Stimulated activated CD8-positive, alpha-beta memory T cell treated with anti-CD3 and anti-CD28 coated beads, Interleukin-7, amount 100 ng/mL, for 48 hours (primary cell): ENCODE measurements around the gene TUSC1.
"Not testable (repeated sequence)": the region's sequence is repeated elsewhere in the genome, so short reads cannot be mapped to it uniquely, and the experiment has no call there.

Experiments used
- DNase-seq, 2 donors: peaks; one replicate each; pipeline ENCODE4 v3.0.0-alpha.2; 2020; ENCODE audit warnings: low read depth in 1 of 2; ENCODE audit errors: extremely low read depth in 1 of 2

TUSC1 gene

DNA sequence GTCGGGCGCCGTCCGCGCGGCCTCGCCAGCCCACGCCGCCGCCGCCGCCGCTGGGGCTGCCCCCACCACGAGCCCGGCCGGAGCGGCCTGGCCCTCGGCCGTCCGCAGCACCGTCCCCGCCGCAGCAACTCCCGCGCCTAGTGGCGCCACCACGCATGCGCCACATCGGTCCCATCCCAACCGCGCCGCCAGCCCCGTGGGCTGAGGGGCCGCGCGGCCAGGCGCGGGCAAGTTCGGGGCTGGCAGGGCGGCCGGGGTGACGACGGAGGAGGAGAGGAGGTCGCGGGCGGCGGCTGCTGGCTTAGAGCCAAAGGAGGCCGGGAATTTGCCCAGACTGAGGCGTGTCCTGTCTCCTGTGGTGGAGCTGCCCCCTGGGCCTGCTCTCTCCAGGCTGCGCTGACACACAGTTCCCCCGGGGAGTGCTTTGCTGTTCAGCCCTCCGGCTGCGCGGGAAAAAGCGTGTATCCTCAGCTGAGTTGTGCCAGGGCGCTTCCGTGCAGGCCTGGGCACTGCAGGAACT, at the start of gene TUSC1:
Gene TUSC1 (minus strand): TSS at position 298 of the 520 bp plus-strand sequence. CDS start 132 bp downstream, at position 166.
- DNase-seq = peak in 1 of 2 donors; percentile 1

- no peak for DNase-seq
These were observed 48.7 kb upstream of the TUSC1 start for GRCh38 chr9:25726871-25727410.

DNA sequence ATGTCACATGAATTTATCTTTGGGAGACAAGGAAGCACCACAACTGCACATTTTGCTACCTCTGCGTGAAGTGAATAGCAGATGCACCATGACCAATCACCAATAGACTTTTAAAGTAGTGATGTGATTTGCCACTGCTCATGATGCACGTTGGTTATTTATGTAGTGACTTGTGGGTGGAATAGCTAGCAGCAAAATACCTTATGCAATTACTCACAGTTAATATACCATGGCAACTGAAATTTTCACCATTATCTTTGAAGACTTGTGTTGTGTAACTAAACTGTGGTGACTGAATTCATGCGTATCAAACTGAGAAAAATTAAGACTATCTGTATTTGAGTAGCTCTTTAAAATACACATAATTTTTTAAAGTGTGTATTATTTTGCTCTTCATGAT, 46.2 kb upstream of the TUSC1 start:
- DNase-seq = no peak

- no peak for DNase-seq
These were observed 38.1 kb upstream of the TUSC1 start for GRCh38 chr9:25716220-25716872.

- DNase-seq = no peak
These were observed 31.7 kb upstream of the TUSC1 start for GRCh38 chr9:25709941-25710340.

GRCh38 chr9:25704800-25705199, 26.6 kb upstream of the TUSC1 start:
- DNase-seq = no peak

DNA sequence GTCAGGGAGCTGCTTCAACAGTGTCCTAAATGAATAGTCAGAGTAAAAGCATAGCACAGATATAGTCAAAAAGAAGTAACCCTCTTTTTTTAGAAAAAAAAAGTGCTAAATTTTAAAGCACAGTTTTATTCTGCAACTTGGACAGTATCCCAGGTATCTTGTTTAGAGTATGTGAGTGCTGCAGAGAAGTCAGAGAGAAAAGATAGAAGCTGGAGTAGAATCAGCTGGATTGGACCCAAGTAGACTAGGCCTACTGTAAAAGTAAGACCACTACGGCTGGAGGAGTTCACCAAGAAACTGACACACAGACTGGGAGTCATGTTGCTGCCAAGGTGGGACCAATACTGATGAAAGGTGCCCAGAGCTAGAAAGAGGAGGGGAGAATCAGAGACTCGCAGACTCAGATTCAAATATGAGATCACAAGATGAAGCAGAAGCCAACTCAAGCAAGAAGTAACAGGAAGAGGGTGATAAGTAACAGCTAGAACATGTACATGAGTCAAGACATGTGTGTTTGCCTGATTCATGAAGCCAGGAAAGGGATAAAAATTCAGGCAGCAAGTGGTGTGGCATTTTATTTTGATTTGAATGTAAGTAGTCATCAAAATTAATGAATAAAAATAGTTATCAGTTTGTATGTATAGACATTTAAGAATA, 25.6 kb upstream of the TUSC1 start:
- DNase-seq = no peak

- no peak for DNase-seq
These were observed 24.3 kb upstream of the TUSC1 start for GRCh38 chr9:25702536-25702935.

GRCh38 chr9:25700899-25701298, 22.7 kb upstream of the TUSC1 start:
- DNase-seq = not testable (repeated sequence)

DNA sequence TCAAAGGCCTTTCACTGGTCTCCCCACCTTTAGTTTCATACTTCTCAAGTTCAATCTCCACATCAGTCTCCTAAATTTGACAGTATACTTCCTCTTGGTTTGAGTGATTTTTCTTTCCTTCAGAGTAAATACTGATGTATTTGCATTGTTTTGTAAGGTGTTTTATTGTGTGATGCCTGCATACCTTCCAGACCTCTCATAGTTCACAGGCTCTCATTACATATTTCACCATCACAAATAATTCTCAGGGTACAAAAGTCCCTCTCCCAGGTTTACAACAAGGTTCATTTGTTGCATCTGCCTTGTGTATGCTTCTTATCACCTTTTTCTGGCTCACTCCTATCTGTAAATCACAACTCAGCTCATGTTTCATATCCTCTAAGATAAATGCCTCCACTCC, 22.2 kb upstream of the TUSC1 start:
- no peak for DNase-seq

- no peak for DNase-seq
These were observed 13.5 kb upstream of the TUSC1 start for GRCh38 chr9:25691786-25692185.

GRCh38 chr9:25684321-25684720, 6.1 kb upstream of the TUSC1 start:
- DNase-seq = no peak

- no peak for DNase-seq
These were observed 3.0 kb upstream of the TUSC1 start for GRCh38 chr9:25681266-25681665.

DNA sequence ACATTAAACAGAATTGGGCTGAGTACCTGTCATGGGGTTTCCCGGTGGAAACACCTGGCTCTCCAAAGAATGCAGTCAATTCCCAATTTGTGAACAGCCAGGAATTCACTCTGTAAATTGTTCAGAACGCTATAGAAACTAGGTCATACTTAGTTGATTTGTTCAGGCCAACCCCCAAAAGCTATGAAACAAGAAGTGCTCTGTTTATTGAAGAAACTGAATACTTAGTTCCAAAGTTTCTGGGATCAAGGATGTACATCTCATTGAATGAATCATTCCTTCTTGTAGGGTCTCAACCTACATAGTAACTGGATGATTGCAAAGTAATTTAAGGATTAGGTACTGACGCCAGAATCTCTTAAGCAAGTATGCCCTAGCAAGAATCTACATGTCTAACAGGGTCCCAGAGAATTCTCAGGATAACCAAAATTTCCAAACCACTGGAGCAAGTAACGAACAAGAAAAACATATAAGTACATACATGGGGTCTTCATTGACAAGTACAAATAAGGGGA, 659 bp upstream of the TUSC1 start:
- DNase-seq = no peak

DNA sequence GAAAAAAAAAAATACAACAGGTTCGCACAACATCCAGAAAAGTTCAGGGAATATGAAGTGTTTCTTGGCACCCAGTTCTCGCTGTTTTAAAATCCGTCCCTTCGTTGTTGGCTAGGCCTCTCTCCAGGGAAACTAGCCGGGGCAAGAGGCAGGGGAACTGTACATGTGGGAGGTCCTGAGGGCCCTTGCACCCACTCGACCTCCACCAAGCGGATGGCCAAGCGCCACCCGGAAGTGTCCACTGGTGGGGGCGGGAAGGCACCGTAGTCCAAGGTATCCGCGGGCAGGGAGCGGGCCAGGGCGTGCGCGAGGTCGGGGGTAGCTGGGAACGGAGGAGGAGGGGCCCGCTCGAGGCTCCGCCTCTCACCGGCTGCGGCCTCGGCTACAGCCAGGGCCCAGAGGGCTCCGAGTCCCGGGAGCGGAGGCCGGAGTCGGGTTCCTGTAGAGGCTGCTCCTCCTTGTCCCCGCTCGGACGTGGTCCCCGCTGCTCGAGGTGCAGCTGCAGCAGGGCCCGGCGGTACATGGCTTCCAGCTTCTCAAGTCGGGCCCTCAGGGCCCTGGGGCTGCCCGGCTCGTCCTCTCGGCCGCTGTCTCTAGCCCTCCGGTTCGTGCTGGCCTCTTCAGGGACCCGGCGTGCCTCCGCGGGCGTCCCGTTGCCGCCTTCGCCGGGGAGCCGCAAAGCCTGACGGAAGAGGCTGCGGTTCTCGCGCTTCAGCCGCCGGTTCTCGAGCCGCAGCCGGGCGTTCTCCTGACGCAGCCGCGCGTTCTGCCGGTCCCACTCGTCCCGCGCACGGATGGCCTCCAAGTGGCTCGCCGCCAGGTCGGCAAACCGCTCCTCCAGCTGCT, 720 bp downstream of the TUSC1 start:
- DNase-seq = no peak

GRCh38 chr9:25675858-25676257, 2.4 kb downstream of the TUSC1 start:
- DNase-seq = not testable (repeated sequence)

DNA sequence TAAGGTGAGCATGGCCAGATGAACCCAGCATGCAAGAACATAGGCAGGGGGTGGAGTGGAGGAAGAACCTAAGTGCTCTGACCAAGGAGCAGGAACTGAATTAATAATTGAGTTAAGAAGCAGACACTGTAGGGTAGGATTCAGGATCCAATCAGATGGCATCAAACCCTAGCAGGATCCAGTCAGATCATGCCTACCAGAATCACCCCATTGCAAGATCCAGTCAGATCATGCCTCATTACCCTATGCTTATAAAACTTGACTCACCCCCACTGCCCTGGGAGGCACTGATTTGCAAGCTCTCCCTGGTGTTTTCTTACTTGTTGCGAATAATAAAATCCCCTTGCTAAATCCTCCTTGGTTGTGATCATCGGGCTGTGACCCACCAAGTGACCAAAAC, 19.7 kb downstream of the TUSC1 start:
- DNase-seq = no peak

DNA sequence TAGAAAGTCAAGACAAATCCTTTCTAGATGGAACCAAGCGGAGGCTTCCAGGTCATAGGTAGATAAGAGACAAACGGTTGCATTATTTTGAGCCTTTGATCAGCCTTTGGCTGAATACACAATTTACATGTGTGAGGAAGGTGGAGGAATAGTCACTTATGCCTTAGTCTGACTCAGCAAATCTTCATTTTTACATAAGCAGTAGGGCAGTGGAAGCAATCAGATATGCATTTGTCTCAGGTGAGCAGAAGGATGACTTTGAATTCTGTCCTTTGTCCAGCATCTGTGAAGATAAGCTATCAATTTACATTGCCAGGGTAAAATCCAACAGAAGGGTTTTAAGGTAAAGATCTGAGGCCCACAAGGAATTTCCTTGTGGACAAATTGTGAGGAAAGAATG, 23.8 kb downstream of the TUSC1 start:
- DNase-seq = no peak

DNA sequence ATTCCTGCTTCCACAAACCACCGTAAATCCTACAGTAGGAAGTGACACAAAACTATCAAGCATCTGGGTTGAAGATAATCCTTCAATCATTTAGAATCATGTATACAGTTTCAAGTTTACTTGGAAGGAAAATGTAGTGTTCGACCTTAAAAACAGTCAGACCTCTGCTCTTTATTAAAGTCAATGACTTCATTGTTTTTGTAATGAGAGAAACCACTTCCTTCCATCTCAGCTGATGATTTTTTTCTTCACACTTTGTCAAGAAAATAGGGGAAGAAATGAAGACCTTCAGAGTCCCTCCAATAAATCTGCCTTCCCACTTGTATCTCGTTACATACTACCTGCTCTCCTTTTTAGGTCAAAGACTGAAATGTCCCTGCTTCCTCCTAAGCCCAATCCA, 30.1 kb downstream of the TUSC1 start:
- no peak for DNase-seq

DNA sequence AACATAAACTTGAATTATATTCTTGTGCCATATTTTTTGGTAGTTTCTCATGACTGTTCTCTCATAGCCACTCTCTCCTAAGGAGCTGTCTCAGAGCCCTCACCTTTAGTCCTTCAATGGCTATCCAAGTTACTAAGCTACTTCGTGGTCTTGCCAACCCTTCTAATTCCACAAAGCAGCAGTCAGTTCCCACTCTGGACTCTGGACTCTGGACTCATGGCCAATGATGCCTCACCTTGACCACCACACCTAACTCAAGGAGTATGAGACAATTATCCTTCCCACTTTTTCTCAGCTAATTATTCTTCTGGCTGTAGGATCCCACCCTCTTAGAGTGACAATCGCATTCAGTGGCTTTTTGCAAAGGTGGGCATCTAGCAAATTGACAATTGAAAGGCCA, 42.2 kb downstream of the TUSC1 start:
- DNase-seq = no peak

DNA sequence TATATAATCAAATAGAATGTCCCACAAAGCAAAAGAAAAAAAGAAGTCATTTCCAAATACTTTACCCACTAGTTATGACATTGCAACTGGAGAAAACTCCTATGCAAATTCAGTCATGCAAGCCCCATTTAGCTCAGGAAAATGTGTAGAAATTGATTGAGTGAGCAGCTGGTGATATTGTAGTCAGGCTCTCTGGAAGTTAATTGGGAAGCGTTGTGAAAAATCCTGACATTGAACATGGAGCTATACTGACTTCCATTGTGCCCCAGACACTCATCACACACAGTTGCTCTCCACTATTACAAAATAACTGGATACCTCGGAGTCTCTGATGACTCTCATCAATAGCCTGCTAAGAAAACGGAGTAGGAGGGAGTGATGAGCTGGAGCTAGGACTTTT, 49.0 kb downstream of the TUSC1 start:
- no peak for DNase-seq
